HG03457 (cell line): ENCODE results near the gene ACCSL.

Source experiments
- ATAC-seq: cut with Tn5 transposase; IDR thresholded peaks from one replicate; pipeline ENCODE4 v1.9.1; 2021; ENCODE audit warnings: moderate number of reproducible peaks; ENCODE audit not compliant: unreplicated experiment

ACCSL gene

DNA sequence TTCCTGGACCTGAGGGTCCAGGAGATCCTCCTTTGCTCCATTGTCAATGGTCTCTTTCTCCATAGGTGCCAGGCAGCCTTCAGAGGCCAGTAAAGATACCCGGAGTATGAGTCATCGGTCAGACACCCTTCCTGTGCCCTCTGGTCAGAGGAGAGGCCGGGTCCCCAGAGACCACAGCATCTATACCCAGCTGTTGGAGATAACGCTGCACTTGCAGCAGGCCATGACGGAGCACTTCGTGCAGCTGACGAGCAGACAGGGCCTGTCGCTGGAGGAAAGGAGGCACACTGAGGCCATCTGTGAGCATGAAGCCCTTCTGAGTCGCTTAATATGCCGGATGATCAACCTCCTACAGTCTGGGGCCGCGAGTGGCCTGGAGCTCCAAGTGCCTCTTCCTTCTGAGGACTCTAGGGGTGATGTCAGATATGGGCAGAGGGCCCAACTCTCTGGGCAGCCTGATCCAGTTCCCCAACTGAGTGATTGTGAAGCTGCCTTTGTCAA is at the start of gene ACCSL:
ACCSL (plus strand) TSS at position 51 of the 501 bp plus-strand sequence; CDS start at position 107, 56 bp downstream.
- ATAC-seq, result no peak

DNA sequence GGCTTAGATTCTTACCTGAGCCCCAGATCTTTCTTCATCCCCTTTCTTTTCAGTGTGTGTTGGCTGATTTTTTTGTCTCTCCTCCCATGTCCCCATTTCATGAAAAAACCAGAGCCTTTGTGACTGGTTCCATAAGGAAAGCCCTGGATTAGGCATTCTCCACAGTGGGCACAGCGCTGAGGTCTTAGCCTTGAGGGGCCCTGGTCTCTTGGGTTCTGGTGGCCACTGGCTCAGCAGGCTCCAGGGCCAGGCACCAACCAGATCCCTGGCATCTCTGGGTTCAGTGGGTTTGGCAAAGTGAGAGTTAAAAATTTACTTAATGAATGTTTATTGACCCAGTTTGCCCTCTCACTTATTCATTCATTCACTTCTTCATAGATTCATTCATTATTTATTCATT is 49.5 kb upstream of the ACCSL start:
- ATAC-seq, result no peak

GRCh38 chr11:44000731-44001130 is 47.0 kb upstream of the ACCSL start:
- no peak for ATAC-seq

DNA sequence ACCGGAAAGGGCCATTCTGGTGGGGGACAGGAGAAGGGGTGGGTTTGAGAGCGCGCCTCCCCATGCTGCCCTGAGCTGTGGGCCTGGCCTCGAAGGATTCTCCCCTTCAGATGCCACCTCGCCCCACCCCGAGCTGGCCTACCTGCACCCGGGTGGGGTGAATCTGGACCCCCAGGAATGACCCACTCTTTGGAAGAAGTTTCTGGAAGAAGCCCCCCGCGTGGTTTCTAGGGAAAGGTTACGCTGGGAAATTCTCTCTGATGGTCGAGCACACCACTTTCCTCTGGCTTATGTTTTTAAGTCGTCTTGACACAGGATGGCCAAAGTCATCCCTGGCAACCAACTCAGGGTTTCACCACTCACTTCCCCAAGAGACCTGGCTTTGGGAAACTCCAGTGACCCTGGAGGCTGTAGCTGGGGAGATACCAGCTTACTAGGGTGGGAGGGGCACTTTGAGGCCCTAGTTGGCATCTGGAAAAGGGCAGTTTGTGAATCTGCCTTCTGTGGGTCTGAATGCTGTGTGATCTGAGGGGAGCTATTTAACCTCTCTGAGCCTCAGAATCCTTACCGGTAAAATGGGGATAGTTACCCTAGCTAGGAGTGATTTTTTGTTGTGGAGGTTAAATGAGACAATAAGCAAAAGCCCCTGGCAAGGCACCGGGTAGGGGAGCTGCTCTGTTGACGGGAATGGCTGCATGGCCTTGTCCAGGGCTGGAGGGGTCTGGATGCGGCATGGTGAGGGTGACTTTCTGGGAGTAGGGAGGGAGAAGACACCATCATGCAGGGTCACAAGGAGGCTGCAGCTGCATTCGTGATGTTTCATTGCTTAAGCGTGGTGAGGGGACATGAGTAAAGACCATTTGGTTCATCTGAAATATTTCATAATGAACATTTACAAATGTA is 45.3 kb upstream of the ACCSL start:
- no peak for ATAC-seq

GRCh38 chr11:44003736-44004451 is 43.9 kb upstream of the ACCSL start:
- ATAC-seq, result no peak

DNA sequence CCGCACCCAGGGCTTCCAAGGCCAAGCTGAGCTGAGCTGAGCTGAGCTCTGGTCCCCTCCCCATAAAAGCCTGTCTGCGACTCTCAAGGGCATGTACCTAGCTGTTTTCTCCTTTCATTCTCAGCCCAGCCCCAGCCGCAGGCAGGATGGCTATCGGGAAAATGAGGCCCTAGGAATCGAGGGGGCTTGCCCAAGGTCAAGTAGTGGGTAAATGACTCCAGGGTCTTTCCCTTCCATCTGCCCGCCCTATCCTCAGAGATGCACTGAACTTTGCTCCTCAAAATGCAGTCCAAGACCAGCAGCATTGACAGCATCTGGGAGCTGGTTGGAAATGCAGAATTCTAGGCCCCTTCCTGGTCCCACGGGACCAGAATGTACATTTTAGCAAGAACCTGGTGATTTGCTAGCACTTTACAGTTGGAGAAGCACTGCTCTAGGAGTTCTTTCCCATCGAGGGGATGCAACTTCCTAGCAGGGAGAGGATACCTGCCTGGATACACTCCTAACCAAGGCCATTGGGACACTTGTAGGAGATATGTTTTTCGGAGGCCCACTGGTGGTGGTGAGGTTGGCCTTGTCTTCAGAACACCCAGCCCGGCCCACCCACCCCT is 43.2 kb upstream of the ACCSL start:
- no peak for ATAC-seq

DNA sequence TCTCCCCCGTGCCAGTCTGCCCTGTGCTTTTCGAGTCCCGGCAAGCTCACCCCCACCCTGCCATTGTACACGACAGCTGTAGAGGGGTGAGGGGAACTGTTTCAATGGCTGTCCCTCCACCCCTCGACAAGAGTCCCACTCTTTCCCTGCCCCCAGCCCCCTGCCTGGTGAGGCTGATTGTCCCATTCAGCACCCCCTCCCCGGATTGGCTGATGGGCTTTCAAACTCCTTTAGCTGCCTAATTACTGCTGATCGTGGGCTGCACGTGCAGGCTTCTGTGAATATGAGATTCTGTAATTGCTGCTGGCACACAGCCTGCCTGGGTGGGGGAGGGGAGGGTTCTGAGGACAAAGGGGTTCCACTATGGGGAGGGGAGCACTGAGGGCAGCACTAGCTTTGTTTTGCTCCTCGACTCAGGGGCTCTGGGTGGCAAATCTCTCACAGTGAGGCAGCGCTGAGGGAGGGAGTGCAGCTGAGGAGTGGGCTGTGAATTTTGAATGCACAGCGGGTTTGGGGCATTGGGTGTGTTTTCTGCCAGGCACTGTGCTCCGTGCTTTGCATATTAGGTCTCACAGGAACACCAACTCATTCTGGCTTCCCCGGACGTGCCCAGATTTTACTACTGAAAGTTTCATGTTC is 42.6 kb upstream of the ACCSL start:
- ATAC-seq, result no peak

DNA sequence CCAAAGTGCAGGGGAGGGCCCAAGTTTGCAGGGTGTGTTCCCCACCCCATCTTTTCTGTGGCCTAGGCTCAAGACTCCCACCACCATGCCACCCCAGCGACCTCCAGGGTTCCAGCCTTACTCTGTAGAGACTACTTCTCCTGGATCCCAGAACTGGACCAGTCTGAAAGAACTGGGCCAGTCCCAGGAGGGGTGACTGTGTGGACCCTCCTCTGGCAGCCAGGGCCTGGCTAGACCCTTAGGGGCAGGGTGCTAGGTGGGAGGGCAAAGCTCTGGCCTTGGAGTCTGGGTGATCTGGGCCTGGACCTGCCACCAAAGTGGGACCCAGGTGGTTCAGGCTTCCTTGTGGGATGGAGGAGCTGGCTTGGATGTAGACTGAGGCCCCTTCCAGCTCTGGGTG is 41.8 kb upstream of the ACCSL start:
- no peak for ATAC-seq

DNA sequence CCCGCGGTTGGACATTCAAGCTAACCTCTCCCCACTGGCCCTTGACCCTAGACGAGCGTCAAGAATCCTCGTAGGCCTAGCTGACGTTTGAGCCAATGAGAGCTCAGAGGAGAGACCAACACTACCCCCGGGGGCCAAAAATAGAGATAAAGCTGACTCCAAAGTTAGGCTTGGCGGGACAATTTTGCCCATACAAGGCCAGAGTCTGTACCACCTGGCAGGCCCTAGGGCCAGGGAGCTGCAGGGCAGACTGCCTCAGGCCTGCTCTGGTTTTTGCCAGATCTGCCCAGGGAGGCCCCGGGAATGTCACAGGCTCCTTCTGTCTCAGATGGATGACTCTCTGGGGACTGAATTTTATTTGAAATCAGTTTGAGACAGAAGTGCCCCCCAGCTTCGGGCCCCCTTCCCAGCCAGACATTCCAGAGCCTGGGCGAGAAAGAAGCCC is 40.8 kb upstream of the ACCSL start:
- no peak for ATAC-seq

DNA sequence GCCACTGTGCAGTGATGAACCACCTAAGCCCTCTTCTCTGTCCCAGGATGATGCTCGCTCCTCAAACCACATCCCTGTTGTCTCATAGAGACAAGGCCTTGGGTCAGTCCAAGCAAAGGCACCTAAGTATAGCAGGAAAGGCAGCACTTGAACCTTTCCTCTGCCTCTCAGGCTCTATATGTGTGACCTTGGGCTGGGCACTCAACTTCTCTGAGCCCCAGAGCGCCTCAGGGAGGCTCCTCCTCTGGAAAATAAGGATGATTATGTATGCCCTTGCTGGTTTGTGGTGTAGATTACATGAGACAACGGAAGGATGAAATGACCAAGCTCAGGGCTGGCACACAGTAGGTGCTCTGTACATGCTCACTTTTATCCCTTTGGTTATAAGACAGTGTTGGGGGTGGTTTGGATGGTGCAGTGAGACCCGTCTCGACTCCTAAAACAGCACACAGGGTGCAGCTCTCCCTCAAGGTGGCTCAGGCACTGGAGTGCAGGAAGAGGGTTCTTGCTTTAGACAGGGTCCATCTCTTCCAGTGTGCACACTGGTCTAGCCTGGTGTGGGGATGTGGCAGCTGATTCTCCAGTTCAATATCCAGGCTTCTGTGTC is 40.2 kb upstream of the ACCSL start:
- no peak for ATAC-seq

- no peak for ATAC-seq
These were observed 39.7 kb upstream of the ACCSL start for GRCh38 chr11:44008088-44008501.

DNA sequence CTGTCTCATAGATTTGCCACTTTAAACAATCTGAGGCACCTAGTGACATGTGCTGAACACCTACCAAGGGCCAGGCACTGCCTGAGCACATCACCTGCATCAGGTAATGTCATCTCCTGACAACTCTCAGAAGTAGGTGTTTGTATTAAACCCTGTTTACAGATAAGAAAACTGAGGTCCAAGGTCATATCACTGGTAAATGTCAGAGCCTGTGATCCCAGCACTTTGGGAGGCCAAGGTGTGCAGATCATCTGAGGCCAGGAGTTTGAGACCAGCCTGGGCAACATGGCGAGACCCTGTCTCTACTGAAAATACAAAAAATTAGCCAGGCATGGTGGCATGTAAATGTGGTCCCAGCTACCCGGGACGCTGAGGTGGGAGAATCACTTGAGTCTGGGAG is 39.1 kb upstream of the ACCSL start:
- ATAC-seq, result no peak

- no peak for ATAC-seq
These were observed 37.0 kb upstream of the ACCSL start for GRCh38 chr11:44010789-44011251.

- no peak for ATAC-seq
These were observed 36.0 kb upstream of the ACCSL start for GRCh38 chr11:44011797-44012196.

GRCh38 chr11:44014968-44015623 is 32.7 kb upstream of the ACCSL start:
- no peak for ATAC-seq

DNA sequence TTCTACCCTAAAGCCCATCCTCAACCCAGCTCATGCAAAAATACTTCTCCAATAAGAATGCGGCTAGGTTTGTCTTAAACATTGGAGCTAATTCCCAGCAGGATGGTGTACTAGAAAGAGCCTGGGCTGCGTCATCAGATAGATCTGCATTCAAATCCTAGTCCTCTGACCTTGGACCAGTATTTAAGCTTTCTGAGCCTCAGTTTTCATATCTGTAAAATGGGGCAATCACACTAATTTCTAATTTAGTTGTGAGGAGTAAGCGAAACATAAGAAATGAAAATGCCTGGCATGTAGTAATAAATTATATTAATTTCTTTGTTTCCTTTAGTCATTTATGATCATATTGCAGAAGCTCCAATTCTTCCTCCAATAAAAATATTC is 32.2 kb upstream of the ACCSL start:
- no peak for ATAC-seq

- no peak for ATAC-seq
These were observed 31.6 kb upstream of the ACCSL start for GRCh38 chr11:44016131-44016530.

DNA sequence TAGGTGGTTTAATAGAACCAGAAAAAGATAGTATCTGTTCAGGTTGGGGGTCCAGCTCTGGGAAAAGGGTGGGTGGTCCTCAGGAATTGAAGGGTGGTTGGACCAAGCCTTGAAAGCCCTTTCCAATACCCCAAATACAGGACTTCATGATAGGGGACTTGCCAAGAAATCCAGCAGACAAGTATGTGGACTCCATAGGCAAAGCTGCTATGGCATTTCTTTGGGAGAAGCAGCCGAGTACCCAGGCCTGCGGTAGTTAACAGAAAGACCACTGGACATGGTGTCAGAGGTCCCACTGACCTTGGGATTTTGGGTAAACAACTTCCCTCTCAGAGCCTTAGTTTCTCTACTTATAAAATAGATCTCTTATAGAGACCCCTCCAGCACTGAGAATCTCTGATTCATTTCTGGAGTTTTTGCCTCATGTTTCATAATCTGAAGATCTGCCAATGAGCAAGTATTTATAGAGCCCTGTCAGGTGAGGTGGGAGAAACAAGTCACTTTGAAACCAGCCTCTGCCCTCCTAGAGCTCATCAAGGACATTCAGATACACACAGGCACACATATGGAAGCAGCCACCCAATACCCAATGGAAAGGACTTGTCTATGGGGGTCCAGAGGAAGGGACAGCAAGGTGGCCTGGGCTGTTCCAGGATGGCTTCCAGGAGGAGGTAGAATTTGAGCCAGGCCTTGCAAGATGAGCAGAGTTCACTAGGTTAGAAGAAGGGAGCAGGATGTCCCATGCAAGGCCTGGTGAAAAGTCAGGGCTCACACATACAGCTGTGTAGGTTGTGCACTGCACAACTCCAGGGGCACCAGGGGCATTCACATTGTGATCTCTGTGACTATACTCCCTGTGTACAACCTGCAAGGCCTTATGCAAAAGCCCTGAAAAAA is 31.0 kb upstream of the ACCSL start:
- no peak for ATAC-seq
